Measurements from ENCODE around the gene GGTLC1. TPM values are rescaled to one million over a fixed set of nuclear protein-coding genes. Genes with fewer than 3 reads are reported as not detected.

GGTLC1 gene
- total and polyA plus RNA-seq, 2 experiments from 2014 or later, result not detected

- no peak for TF ChIP-seq CREB1 (CRISPR knock-in tag; IDR thresholded peaks at IDR 0.05; ENCODE audit: low read depth)
- TF ChIP-seq NANOG (IDR thresholded peaks at IDR 0.05; ENCODE audit: borderline replicate concordance), result no peak
- TF ChIP-seq EZH2 (IDR thresholded peaks at IDR 0.05; ENCODE audit: low read depth, unreplicated experiment), result no peak
- no peak for TF ChIP-seq JUNB (IDR thresholded peaks at IDR 0.05; ENCODE audit: unreplicated experiment)
- TF ChIP-seq POLR2AphosphoS5 (IDR thresholded peaks at IDR 0.05; ENCODE audit: low read depth), result no peak
- no peak for TF ChIP-seq REST (IDR thresholded peaks at IDR 0.05; ENCODE audit: unreplicated experiment)
- no peak for TF ChIP-seq ETS1 (IDR thresholded peaks at IDR 0.05)
- no peak for TF ChIP-seq ZNF331 (CRISPR knock-in tag; IDR thresholded peaks at IDR 0.05; ENCODE audit: low read depth)
- no peak for TF ChIP-seq ZNF462 (CRISPR knock-in tag; IDR thresholded peaks at IDR 0.05)
- no peak for TF ChIP-seq CTCF (conservative IDR thresholded peaks at IDR 0.05; ENCODE audit: low read depth in 2 of 2)
- no peak for TF ChIP-seq STAT1 (IDR thresholded peaks at IDR 0.05; ENCODE audit: unreplicated experiment)
- no peak for TF ChIP-seq EZH2phosphoT487 (IDR thresholded peaks at IDR 0.05; ENCODE audit: unreplicated experiment)
- no peak for TF ChIP-seq ZNF114 (CRISPR knock-in tag; IDR thresholded peaks at IDR 0.05)
- no peak for DNase-seq (ENCODE audit: low spot score)
- Histone ChIP-seq H3K36me3 (ENCODE audit: insufficient read depth) (no peaks in the 10 kb centered on the region), H3K27me3 (ENCODE audit: insufficient read depth) (no peaks in the 10 kb centered on the region), H3K9me2 (ENCODE audit: insufficient read depth) (peaks cover 14% of the 10 kb centered on the region), H3F3A (replicated peaks; ENCODE audit: low read depth) (no peaks in the 10 kb centered on the region), H3K4me1 (ENCODE audit: insufficient read depth) (no peaks in the 10 kb centered on the region), H3K4me3 (no peak overlapping the region), H3K4me2 (no peak overlapping the region), H3K27ac (ENCODE audit: low read depth) (no peak overlapping the region), H2AFZ (0 out of 2 replicates have a peak overlapping the region, but pooled peaks have one; percentile 23), H4K20me1 (replicated peaks; ENCODE audit: insufficient read depth) (no peaks in the 10 kb centered on the region), H3K79me2 (replicated peaks; ENCODE audit: insufficient read depth) (no peaks in the 10 kb centered on the region)
- no peaks in the 10 kb centered on the region for H3K27me3 Mint-ChIP-seq (ENCODE audit: insufficient read depth, low read depth, poor library complexity)
- no peak for ATAC-seq
- no peak overlapping the region for H3K27ac Mint-ChIP-seq
- H3K4me3 Mint-ChIP-seq, result no peak overlapping the region
- H3K9me3 Mint-ChIP-seq, result no peaks in the 10 kb centered on the region
- H3K36me3 Mint-ChIP-seq (ENCODE audit: low read depth), result no peaks in the 10 kb centered on the region
- no peaks in the 10 kb centered on the region for H3K4me1 Mint-ChIP-seq
Observed at GRCh38 chr20:24034820-24035219, 46.2 kb upstream of the GGTLC1 start.
